ENCODE measurements around the gene ERP27. TPM values are rescaled to one million over a fixed set of nuclear protein-coding genes. Genes with fewer than 3 reads are reported as not detected.

Gene ERP27
- total and polyA plus RNA-seq, 2 of the 8 experiments (the other 6 are each of a cell fraction or from before 2014, with no cell fraction given), result not detected

GRCh38 chr12:14876833-14877232 is 61.5 kb downstream of the ERP27 start:
- no peak overlapping the region for H2AFZ ChIP-seq (ENCODE audit: low read length)
- H4K8ac ChIP-seq (ENCODE audit: extremely low read depth, insufficient read depth, low read length), result no peak overlapping the region
- no peak overlapping the region for H2BK12ac ChIP-seq (ENCODE audit: low read depth, low read length)
- no peaks in the 10 kb centered on the region for H3K27me3 ChIP-seq (replicated peaks in 1 of 4; ENCODE audit: control insufficient read depth in 3 of 4, extremely low read depth in 1 of 4, insufficient read depth in 3 of 4, low read length in 3 of 4)
- no peak overlapping the region for H3K27ac ChIP-seq (ENCODE audit: low read depth, low read length)
- no peak overlapping the region for H2AK5ac ChIP-seq (ENCODE audit: low read depth, low read length)
- no peak overlapping the region for H2BK15ac ChIP-seq (ENCODE audit: low read length)
- POLR2A ChIA-PET (ENCODE audit: partially characterized antibody), result interaction anchor here (0.6 kb wide), 1 partner anchor 28 kb away, joined by 3 read pairs; no protein-coding TSS in a partner anchor
- H3K79me1 ChIP-seq (ENCODE audit: low read depth, low read length), result no peaks in the 10 kb centered on the region
- H3K4me3 ChIP-seq (ENCODE audit: extremely low read depth in 1 of 4, insufficient read depth in 2 of 4, low read depth in 3 of 4, low read length in 4 of 4), result no peak overlapping the region
- H3K9ac ChIP-seq (replicated peaks in 1 of 4; ENCODE audit: extremely low read depth in 1 of 4, low read depth in 3 of 4, low read length in 3 of 4), result no peak overlapping the region
- no peak for TF ChIP-seq NANOG (IDR thresholded peaks at IDR 0.05; ENCODE audit: insufficient read depth, low read depth, low read length, poor library complexity, severe bottlenecking)
- no peak overlapping the region for H2BK20ac ChIP-seq (ENCODE audit: low read length)
- H3K4ac ChIP-seq (replicated peaks; ENCODE audit: insufficient read length, low read depth, low read length), result no peak overlapping the region
- no peaks in the 10 kb centered on the region for H3K23me2 ChIP-seq (ENCODE audit: low read depth, low read length)
- H3K18ac ChIP-seq (ENCODE audit: extremely low read depth, low read length), result no peak overlapping the region
- H3K23ac ChIP-seq (ENCODE audit: insufficient read length), result no peak overlapping the region
- no peaks in the 10 kb centered on the region for H3K79me2 ChIP-seq (ENCODE audit: control insufficient read depth in 1 of 2, insufficient read depth in 2 of 2, low read length in 2 of 2)
- CTCF ChIA-PET (ENCODE audit: partially characterized antibody), result interaction anchor here (1.0 to 1.5 kb wide), 3 partner anchors 22 to 36 kb away, joined by 3 read pairs; no protein-coding TSS in a partner anchor
- H4K5ac ChIP-seq (ENCODE audit: insufficient read length, low read depth, low read length), result no peak overlapping the region
- no peak overlapping the region for H2BK5ac ChIP-seq (ENCODE audit: low read depth, low read length)
- no peaks in the 10 kb centered on the region for H3K36me3 ChIP-seq (ENCODE audit: control insufficient read depth in 2 of 4, insufficient read depth in 4 of 4, low read length in 3 of 4)
- no peak overlapping the region for H3K56ac ChIP-seq (replicated peaks; ENCODE audit: insufficient read length, low read depth, low read length)
- H4K91ac ChIP-seq (replicated peaks; ENCODE audit: insufficient read length, low read length), result no peak overlapping the region
- WGBS, 2 experiments (ENCODE audit: extremely low coverage in 1 of 2, insufficient coverage in 1 of 2, insufficient read length in 1 of 2, insufficient replicate concordance in 2 of 2, low coverage in 1 of 2, low lambda C conversion rate in 2 of 2, missing lambda C conversion rate in 1 of 2), result 89% methylated on average over 2 of the region's 2 CpGs; no CpG with 5 or more reads in 1 of the 2 experiments
- no peak for DNase-seq (ENCODE audit: low read depth in 1 of 2, low spot score in 2 of 2)
- no peak overlapping the region for H2BK120ac ChIP-seq (replicated peaks; ENCODE audit: low read depth, low read length)
- H3K4me2 ChIP-seq (ENCODE audit: insufficient read depth in 1 of 2, low read depth in 2 of 2, low read length in 2 of 2), result no peak overlapping the region
- no peaks in the 10 kb centered on the region for H3K9me3 ChIP-seq (ENCODE audit: insufficient read depth in 2 of 2, low read depth in 1 of 2, low read length in 1 of 2)
- no peaks in the 10 kb centered on the region for H4K20me1 ChIP-seq (replicated peaks in 1 of 2; ENCODE audit: control insufficient read depth in 1 of 2, insufficient read depth in 2 of 2, low read length in 2 of 2)
- H3K14ac ChIP-seq (ENCODE audit: insufficient read length), result no peak overlapping the region
- H3K4me1 ChIP-seq (replicated peaks in 1 of 4; ENCODE audit: control insufficient read depth in 3 of 4, insufficient read depth in 4 of 4, low read length in 3 of 4), result no peaks in the 10 kb centered on the region
- FAIRE-seq, result no peak

All from H1 (cell line).